GM18508 (cell line): ENCODE measurements around the gene AKR7A2.
"Not testable (repeated sequence)": the region's sequence is repeated elsewhere in the genome, so short reads cannot be mapped to it uniquely, and the experiment has no call there.

ENCODE experiments used
- ATAC-seq: cut with Tn5 transposase; IDR thresholded peaks from one replicate; pipeline ENCODE4 v1.9.1; 2021; ENCODE audit warnings: moderate number of reproducible peaks; ENCODE audit not compliant: insufficient read depth, unreplicated experiment

AKR7A2 gene

DNA sequence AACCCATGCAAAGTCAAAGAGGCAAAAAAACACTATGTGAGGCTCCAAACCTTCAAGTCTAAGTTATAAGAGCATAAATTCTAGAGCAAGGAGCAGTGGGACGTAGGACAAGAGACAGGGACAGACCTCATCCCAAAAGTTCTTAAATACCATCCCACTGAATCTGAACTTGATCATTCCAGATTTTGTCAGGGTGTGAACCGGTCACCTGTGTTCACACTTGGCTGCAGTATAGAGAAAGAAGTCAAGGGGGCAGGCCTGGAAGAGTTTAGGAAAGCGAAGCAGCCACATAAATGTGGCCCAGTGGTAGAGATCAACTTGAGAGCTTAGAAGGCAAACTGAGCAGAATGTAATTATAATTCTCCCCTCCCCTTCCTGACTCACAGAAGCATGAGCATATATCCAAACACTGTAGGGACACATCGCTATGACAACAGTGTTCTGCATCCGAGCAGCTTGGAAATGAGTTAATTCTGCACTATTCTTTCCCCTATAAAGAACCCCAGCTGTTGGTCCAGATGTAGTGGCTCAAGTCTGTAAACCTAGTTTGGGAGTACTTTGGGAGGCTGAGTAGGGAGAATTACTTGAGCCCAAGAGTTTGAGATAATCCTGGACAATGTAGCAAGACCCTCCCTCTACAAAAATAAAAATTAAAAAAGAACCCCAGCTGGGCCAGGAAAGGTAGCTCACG is 2.7 kb downstream of the AKR7A2 start:
- ATAC-seq = no peak

DNA sequence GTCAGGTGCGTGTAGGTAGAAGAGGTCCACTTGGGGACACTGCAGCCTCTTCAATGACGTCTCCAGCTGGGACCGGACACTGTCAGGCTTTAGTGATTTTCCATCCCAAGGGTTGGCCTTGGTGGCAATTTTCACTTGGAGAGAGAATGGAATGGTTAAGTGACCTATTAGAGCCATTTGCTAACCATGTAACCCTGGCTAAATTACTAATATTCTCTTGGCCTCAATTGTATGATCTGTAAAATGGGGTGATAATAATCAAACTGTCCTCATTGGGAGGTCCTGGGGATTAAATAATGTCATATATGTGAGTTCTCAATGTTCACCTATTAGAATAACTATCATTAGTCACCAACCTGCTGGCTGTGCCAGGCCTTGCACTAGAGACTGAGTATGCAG is 3.4 kb downstream of the AKR7A2 start:
- ATAC-seq = no peak

DNA sequence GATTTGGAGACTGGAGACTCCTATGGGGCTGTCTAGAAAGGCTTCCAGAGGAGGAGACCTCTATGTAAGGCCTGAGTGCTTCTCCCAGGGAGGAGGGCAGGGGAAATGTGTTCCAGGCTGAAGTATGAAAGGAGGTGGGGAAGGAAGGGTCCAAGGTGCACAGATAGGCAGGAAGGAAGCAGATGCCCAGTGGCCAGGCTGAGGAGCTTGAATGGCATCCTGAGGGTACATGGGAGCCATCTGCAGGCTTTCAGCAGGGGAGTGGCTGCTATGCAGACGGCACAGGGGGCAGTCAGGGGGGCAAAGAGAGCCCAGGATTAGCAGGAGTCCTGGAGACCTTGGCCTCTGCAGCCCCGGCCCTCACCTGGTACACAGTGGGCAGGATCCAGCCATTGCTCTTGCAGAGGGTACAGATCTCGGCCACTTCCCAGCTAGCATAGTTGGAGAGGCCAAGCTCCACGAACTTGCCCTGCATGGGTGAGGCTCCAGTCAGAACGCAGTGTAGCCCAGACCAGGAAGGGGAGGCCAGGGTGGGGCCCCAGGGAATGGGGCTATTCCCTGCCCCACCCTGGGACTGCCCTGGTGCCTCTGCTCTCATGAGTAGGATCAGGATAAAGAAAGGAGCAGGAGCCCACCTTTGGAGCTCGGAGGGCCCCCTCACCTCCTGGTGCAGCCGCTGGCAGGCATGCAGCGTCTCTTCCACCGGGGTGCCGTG is 4.0 kb downstream of the AKR7A2 start:
- ATAC-seq = no peak

DNA sequence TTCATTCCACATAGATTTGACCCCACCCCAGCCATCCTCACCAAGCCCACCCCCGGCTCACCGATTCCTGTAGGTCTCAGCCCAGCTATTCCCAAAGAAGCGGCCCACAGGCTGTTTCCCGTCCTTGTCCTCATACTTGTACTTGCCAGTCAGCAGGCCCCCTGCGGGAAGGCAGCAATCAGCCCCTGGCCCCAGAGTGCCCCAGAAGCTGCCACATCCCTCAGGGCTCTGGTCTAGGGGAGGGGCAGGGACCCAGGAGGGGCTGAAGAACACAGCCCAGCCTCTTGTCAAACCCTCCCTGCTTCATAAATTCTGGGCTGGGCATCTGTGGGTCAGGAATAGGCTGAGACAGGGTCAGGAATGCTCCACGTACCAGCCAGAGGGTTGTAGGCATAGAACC is 5.0 kb downstream of the AKR7A2 start:
- no peak for ATAC-seq

DNA sequence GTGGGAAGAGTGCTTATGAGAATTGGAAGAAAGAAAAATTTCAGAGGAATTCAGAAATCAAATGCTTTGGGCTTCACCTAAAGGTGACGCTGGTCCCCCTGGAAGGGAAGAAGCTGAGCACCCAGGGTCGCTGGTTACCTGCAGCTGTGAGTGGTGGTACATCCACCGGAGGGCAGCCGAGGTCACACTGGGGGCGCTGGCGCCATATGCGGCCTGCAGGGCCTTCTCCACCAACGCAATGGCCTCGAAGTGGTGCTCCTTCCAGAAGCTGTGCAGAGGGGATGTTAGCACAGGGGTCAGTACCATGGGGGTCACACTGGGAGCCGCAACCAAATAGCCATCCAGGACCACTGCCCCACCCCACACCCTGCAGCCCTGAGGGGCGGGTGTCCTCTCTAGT is 6.1 kb downstream of the AKR7A2 start:
- no peak for ATAC-seq

DNA sequence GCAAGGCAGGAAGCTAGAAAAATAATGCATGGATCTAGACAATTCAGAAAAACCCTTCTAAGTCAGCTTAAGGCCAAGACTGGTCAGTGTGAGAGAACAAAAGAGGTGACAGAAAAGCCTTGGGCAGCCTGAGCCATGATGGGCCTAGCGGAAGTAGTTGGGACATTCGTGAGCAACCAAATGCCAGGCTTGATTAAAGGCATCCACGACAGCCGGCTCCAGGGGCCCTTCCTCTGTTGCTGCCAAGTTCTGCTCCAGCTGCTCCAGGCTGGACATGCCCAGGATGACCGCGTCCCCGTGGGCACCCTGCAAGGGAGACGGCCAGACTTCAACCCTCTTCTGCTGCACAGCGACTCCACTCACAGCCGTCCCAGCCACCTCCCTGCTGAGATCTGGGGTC is 7.9 kb downstream of the AKR7A2 start:
- ATAC-seq = not testable (repeated sequence)

DNA sequence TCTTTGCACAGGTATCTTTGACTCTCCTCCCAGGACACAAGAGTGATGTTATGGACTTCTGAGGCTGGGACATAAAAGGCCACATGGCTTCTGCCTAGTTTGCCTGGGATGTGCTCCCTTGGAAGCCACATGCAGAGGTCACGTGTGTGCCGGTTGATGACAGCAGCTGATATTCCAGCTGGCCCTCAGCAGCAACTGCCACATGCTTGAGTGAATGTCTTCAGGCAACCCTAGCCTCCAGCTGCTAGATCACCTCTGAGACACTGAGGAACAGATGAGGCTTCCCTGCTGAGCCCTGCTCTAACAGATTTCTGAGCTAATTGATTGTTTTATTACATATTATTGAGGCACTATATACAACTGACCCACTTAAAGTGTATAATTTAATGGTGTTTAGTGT is 11.7 kb downstream of the AKR7A2 start:
- no peak for ATAC-seq

DNA sequence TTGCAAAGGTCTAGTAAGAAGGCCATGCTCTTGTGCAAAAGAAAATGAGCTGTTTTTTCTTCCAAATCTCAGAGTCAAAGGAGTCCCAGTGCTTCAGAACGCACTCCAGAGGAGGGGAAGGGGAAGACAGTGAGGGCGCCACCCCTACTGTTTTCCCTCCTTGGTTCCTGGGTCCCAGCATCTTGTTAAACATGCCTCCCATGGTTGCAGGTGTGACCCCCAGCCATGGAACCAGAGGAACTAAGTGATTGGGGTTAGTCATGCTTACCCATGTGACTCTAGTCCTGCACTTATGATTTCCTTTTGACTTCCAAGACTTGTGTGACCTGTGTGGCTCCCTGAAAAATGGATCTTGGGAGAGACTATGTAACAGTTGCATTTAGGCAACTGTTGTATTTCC is 17.3 kb downstream of the AKR7A2 start:
- no peak for ATAC-seq

DNA sequence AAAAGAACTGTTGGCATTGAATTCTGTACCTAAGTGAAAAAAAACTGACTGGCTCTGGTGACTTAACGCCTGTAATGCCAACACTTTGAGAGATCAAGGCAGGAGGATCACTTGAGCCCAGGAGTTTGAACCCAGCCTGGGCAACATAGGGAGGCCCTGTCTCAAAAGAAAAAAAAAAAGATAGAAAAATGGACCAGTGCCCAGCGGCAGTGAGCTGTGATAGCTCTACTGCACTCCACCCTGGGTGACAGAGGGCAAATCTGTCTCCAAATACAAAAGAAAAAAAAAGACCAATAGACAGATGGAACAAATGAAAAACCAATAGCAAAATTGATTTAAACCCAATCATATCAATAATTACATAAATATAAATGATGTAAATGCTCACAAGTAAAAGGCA is 22.7 kb downstream of the AKR7A2 start:
- no peak for ATAC-seq

DNA sequence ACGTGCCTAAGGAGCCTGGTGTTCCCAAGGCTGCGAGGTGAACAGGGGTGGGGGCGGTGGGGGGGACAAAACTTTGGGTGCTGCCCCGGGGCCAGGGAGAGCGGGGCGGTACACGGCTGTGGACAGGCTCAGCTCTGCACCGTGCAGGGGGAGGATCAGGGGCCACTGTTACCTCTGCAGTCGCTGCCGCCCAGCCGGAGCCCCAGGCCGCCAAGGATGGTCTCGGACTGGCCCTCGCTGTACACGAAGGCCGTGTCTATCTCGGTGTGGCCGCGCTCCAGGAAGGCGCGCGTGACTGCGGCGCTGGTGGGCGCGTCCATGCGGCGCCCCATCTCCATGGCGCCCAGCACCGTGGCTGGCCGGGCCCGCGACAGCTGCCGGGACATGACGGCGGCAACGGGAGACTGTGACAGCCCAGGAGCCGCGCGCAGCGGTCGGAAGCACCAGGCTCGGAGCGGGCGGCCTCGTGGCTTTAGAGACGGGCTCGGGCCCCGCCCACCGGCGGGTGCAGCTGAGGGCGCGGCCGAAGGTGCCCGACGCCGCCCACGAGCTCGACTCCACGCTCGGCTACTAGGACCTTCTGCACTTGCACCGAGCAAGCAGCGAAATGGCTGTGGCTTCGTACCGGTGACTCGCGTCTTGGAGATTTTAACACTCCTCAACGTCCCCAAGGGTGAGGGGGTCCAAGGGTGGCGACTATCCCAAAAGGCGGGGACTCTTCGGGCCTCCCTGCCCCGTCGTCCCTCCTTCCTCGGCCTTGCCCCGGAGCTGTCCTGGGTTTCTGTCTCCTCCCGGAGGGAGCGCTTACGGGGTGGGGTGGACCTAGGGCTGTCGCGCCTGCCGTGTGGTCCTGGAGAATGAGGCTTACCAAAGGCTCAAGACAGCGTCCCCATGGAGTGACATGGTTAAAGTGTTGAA is 23.4 kb downstream of the AKR7A2 start, which contains the start of gene AKR7A3:
TSS of gene AKR7A3 (minus strand) at position 447 of the 918 bp plus-strand sequence. CDS start at position 386, 61 bp downstream.
- ATAC-seq = not testable (repeated sequence)

DNA sequence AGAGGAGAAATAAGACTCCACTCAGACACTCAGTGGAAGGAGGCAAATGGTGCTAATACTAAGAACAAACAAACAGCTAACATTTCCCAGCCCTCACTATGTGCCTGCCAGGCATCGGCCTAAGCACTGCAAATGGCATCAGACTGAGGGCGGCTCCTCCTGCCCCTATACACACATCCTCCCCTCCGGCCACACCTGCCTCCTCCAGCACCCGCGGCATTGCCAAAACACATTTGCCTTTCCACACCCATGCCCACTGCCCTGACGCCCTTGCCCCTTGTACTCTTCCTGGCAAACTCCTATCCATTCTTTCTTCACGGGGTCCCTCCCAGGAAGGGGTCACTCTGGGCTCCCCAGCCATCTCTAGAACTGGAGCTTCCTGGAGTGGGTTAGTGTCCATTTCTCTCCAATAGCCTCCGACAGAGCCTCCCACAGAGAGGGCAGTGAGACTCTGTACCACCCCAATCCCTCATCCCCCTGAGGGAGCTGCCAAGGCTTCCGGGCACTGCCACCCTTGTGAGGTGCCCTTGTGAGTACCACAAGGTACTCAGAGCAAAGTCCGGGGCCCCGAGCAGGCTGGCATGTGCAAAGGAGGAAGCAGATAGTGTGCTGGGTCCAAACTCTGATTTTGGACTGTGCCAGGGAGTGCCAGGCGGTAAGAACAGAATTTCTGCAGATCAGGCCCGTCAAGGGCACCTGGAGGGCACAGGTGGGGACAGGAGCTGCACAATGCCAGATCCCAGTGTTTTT is 24.3 kb downstream of the AKR7A2 start:
- no peak for ATAC-seq

DNA sequence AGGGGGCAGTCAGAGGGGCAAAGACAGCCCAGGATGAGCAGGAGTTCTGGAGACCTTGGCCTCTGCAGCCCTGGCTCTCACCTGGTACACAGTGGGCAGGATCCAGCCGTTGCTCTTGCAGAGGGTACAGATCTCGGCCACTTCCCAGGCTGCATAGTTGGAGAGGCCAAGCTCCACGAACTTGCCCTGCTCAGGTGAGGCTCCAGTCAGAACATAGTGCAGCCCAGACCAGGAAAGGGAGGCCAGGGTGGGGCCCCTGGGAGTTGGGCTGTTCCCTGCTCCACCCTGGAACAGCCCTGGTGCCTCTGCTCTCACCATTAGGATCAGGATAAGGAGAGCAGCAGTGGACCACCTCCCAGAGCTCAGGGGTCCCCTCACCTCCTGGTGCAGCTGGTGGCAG is 26.1 kb downstream of the AKR7A2 start:
- ATAC-seq = not testable (repeated sequence)

DNA sequence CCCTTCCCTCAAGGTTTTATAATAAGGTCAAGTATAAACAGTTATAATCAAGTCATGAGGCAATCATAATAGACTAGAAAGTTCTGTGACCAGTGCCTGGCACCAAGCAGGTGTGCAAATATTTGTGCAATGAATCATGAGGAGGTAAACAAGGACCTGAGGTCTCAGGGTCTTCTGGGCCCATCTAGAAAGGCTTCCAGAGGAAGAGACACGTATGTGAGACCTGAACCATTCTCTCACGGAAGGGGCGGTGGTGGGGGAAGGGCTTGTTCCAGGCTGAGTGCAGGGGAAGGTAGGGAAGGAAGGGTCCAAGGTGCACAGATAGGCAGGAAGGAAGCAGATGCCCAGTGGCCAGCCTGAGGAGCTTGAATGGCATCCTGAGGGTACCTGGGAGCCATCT is 26.6 kb downstream of the AKR7A2 start:
- not testable (repeated sequence) for ATAC-seq

DNA sequence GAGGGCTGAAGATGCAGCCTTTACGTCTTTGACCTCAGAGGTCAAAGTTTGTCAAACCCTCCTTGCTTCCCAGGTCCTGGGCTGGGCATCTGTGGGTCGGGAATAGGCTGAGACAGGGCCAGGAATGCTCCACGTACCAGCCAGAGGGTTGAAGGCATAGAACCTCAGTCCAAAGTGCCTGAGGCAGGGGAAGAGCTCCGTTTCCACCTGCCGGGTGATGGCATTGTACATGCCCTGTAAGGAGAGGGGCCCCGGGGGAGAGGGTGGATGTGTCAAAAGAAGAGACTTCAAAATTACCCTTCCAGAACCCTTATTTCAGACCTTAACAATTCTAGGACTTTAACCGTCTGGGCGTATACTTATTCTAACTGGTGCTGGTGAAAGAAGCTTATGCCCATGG is 27.1 kb downstream of the AKR7A2 start:
- no peak for ATAC-seq

DNA sequence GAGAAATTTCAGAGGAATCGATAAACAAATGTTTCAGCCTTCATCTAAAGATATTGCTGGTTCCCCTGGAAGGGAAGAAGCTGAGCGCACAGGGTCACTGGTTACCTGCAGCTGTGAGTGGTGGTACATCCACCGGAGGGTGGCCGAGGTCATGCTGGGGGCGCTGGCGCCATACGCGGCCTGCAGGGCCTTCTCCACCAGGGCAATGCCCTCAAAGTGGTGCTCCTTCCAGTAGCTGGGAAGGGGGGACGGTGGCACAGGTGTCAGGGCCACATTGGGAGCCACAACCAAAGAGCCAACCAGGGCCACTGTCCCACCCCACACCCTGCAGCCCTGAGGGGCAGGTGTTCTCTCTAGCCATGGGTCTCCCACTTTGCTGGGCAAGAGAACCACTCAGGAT is 28.1 kb downstream of the AKR7A2 start:
- ATAC-seq = no peak

DNA sequence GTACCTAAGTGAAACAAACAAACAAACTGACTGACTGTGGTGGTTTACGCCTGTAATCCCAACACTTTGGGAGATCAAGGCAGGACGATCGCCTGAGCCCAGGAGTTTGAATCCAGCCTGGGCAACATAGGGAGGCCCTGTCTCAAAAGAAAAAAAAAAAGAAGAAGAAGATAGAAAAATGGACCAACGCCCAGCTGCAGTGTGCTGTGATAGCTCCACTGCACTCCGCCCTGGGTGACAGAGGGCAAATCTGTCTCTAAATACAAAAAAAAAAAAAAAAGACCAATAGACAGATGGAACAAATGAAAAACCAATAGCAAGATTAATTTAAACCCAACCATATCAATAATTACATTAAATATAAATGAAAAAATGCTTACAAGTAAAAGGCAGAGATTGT is 37.3 kb downstream of the AKR7A2 start:
- ATAC-seq = no peak

DNA sequence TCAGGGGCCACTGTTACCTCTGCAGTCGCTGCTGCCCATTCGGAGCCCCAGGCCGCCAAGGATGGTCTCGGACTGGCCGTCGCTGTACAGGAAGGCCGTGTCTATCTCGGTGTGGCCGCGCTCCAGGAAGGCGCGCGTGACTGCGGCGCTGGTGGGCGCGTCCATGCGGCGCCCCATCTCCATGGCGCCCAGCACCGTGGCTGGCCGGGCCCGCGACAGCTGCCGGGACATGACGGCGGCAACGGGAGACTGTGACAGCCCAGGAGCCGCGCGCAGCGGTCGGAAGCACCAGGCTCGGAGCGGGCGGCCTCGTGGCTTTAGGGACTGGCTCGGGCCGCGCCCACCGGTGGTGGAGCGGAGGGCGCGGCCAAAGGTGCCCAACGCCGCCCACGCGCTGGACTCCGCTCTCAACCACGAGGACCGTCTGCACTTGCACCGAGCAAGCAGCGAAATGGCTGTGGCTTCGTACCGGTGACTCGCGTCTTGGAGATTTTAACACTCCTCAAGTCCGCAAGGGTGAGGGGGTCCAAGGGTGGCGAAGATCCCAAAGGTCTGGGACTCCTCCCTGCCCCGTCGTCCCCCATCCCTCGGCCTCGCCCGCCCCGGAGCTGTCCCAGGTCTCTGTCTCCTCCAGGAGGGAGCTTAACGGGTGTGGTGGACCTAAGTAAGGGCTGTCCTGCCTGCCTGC is 38.0 kb downstream of the AKR7A2 start:
- not testable (repeated sequence) for ATAC-seq

DNA sequence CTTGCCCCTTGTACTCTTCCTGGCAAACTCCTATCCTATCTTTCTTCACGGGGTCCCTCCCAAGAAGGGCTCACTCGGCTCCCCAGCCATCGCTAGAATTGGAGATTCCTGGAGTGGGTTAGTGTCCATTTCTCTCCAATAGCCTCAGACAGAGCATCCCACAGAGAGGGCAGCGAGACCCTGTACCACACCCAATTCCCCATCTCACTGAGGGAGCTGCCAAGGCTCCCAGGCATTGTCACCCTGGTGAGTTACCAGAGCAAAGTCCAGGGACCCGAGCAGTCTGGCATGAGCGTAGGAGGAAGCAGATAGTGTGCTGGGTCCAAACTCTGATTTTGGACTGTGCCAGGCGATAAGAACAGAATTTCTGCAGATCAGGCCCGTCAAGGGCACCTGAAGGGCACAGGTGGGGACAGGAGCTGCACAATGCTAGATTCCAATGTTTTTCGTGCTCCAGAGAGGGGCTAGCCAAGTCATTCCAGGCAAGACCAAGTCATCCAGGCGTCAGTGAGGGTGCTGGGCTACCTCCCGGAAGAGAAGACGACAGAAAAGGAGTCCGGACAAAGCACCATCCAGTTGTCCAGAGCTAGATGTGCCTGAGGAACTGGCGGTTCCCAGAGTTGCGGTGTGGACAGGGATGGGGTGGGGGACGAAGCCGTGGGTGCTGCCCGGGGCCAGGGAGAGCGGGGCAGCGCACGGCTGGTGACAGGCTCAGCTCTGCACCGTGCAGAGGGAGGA is 38.7 kb downstream of the AKR7A2 start:
- ATAC-seq = no peak

DNA sequence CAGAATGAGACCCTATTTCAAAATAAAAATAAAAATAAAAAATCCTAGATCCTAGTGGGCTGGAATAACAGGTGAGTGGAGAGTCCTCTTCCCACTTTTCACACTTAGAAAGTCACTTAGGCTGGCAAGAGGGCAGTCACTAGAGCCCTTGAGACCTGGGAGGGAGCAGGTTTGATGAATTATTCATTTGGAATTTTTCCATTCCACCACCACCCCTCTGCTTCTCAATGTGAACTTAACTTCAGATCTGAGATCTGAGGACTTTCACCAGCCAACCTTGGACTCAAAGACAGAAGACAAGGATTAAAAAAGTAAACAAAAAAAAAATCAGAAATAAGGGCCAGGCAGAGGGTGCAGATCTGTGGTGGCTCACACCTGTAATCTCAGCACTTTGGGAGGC is 39.9 kb downstream of the AKR7A2 start:
- ATAC-seq = no peak
